NB4 (cell line): ENCODE measurements around the gene NPDC1.

Experiments used
- TF ChIP-seq, protein P1 (sequence below): IDR thresholded peaks from one replicate; pipeline ENCODE4 v1.5.1; 2012; ENCODE audit warnings: low read depth, low read length
- TF ChIP-seq, protein P2 (sequence below): IDR thresholded peaks from 2 replicates; pipeline ENCODE4 v1.6.1; 2011; ENCODE audit warnings: low read depth, low read length

DNA sequence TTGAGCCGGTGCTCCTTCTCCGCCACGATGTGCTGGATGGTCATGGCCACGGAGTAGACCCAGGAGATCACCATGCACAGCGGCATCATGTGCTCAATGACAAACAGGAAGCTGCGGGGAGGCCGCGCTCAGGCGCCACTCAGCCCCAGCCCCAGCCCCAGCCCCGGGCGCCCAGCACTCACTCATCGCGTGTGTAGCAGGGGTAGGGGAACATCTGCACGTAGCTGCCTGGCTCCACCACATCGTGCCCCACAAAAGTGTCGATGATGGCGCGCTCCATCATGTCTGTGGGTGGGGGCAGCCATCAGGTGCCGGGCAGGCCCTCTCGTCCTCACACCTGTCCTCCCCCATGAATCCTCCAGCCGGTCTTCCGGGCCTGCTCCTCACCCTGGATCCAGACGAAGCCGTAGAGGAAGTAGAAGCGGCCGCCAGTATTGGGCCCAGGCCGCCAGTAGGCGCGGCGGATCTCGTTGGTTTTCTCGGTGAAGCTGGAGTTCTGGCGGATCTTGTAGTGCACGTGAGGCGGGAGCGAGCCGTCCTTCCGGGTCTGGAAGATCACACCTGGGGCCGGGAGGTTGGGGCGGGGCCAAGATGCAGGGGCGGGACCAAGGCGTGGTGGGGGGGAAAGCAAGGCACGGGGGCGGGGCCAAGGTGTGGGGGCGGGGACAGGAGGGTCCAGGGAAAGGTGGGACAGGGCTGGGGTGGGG lies 28.0 kb downstream of the NPDC1 start:
- TF ChIP-seq, protein P1, sequence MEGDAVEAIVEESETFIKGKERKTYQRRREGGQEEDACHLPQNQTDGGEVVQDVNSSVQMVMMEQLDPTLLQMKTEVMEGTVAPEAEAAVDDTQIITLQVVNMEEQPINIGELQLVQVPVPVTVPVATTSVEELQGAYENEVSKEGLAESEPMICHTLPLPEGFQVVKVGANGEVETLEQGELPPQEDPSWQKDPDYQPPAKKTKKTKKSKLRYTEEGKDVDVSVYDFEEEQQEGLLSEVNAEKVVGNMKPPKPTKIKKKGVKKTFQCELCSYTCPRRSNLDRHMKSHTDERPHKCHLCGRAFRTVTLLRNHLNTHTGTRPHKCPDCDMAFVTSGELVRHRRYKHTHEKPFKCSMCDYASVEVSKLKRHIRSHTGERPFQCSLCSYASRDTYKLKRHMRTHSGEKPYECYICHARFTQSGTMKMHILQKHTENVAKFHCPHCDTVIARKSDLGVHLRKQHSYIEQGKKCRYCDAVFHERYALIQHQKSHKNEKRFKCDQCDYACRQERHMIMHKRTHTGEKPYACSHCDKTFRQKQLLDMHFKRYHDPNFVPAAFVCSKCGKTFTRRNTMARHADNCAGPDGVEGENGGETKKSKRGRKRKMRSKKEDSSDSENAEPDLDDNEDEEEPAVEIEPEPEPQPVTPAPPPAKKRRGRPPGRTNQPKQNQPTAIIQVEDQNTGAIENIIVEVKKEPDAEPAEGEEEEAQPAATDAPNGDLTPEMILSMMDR, result no peak
- TF ChIP-seq, protein P2, sequence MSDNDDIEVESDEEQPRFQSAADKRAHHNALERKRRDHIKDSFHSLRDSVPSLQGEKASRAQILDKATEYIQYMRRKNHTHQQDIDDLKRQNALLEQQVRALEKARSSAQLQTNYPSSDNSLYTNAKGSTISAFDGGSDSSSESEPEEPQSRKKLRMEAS, result no peak
